T-helper 1 cell treated with Interleukin-12 subunit alpha and Interleukin-12 subunit beta and Interleukin-4 antibody, amounts not matched to agents 30 μg/mL and 1 μg/mL, for 36 hours (primary cell): ENCODE data around the gene ZBTB8A.
A peak's percentile ranks its signal among the peaks of the same experiment; 100 is the strongest.

Source experiments
- H3K27ac Mint-ChIP-seq: one replicate; pipeline ENCODE4 v1.8.0; 2021; ENCODE audit warnings: mild to moderate bottlenecking, mixed read lengths
- H3K27me3 Mint-ChIP-seq: one replicate; pipeline ENCODE4 v1.8.0; 2021; ENCODE audit warnings: low read depth, mixed read lengths
- H3K36me3 Mint-ChIP-seq: one replicate; pipeline ENCODE4 v1.8.0; 2021; ENCODE audit warnings: low read depth, mixed read lengths
- H3K4me1 Mint-ChIP-seq: one replicate; pipeline ENCODE4 v1.8.0; 2021; ENCODE audit warnings: low read depth, mixed read lengths
- H3K4me3 Mint-ChIP-seq: one replicate; pipeline ENCODE4 v1.8.0; 2021; ENCODE audit warnings: mild to moderate bottlenecking, moderate library complexity, mixed read lengths
- H3K9me3 Mint-ChIP-seq: one replicate; pipeline ENCODE4 v1.8.0; 2021; ENCODE audit warnings: mixed read lengths

Gene ZBTB8A

GRCh38 chr1:32538887-32539583 lies at the start of gene ZBTB8A:
Gene ZBTB8A (plus strand): TSS chr1:32539427. CDS start chr1:32592932, 53,505 bp downstream.
- H3K36me3 Mint-ChIP-seq, result no peaks in the 10 kb centered on the region
- peaks cover 4% of the 10 kb centered on the region for H3K4me1 Mint-ChIP-seq
- H3K4me3 Mint-ChIP-seq, result peak within 1 kb of the TSS; percentile 73
- H3K27me3 Mint-ChIP-seq, result peaks cover 86% of the 10 kb centered on the region
- no peaks in the 10 kb centered on the region for H3K9me3 Mint-ChIP-seq
- H3K27ac Mint-ChIP-seq, result no peak within 1 kb of the TSS

DNA sequence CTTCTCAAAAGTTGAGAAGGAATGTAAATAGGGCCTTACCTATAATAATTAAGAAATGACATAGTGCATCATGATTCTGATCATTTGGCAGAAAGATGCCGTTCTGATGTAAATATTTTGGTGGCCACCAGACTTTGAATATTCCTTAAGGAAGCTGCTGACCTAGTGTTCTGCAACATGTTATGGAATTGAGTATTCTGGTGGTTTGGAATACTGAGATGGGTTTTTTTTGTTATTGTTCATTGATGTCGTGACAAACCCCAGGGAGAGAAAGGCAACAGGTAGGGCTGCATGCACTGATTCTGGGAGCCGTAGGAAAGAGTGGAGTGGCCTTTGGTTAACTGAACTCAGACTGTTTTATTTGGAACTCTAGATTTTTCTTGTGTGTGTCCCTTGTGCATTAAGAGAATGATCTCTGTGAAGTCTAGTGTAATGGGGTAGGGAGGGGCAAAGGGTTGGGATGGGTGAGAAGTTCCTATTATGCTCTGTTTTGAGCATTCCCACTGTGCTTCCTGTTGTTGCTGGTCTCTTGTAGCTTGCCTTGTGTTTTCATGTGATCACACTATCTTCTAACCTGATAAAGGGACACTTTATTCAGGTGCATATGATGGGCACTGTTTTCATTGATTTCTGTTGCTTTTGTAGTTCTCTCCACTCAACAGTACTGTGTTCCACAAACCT lies 49.3 kb upstream of the ZBTB8A start:
- Mint-ChIP-seq H3K4me1 (no peaks in the 10 kb centered on the region), H3K27ac (no peak overlapping the region), H3K27me3 (peaks cover 43% of the 10 kb centered on the region), H3K9me3 (no peaks in the 10 kb centered on the region), H3K36me3 (no peaks in the 10 kb centered on the region), H3K4me3 (no peak overlapping the region)

- no peaks in the 10 kb centered on the region for H3K4me1 Mint-ChIP-seq
- H3K9me3 Mint-ChIP-seq, result no peaks in the 10 kb centered on the region
These were observed 47.8 kb upstream of the ZBTB8A start for GRCh38 chr1:32491386-32491785.

DNA sequence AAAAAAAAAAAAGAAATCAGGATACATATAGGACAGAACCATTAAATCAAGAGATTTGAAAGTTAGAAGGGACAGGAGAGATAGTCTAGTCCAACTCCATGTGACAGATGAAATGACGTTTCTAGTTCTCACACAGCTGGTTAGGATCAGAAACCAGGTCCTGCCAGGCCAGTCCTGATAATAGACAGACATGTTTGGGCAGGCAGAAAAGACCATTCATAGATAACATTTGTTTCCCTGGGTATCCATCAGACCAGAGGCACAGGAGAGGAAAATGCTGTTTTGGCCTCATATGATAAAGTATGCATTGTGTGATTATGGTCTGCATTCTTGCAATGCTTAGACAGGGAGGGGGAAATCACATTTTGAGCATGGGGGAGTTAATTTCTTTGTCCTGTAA lies 45.0 kb upstream of the ZBTB8A start:
- no peak overlapping the region for H3K4me3 Mint-ChIP-seq
- H3K36me3 Mint-ChIP-seq, result no peaks in the 10 kb centered on the region
- H3K9me3 Mint-ChIP-seq, result no peaks in the 10 kb centered on the region
- peaks cover 45% of the 10 kb centered on the region for H3K27me3 Mint-ChIP-seq
- H3K4me1 Mint-ChIP-seq, result no peaks in the 10 kb centered on the region
- H3K27ac Mint-ChIP-seq, result no peak overlapping the region

More at GRCh38 chr1:32491386-32491785, 47.8 kb upstream of the ZBTB8A start:
- H3K36me3 Mint-ChIP-seq, result no peaks in the 10 kb centered on the region
- peaks cover 39% of the 10 kb centered on the region for H3K27me3 Mint-ChIP-seq
- no peak overlapping the region for H3K27ac Mint-ChIP-seq
- no peak overlapping the region for H3K4me3 Mint-ChIP-seq

DNA sequence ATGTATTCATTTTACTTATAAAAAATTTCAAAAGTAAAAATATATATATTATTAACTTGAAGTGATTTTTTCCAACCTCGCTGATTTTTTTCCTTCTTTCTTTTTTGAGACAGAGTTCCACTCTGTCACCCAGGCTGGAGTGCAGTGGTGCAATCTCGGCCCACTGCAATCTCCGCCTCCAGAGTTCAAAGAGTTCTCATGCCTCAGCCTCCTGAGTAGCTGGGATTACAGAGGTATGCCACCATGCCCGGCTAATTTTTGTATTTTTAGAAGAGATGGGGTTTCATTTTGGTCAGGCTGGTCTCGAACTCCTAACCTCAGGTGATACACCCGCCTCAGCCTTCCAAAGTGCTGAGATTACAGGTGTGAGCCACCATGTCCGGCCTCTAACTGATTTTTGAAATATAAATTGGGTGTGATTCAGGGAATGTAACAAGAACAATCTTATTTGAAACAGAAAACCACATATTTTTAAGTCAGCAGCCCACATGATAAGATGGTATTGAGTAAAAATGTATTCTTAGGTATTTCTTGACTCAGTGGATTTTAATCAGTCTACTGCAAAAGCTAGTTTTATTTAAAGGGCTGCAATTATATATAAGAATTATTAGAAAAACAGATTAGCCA lies 44.4 kb upstream of the ZBTB8A start:
- peaks cover 45% of the 10 kb centered on the region for H3K27me3 Mint-ChIP-seq
- no peaks in the 10 kb centered on the region for H3K36me3 Mint-ChIP-seq
- H3K4me1 Mint-ChIP-seq, result peaks cover under 1% of the 10 kb centered on the region
- no peak overlapping the region for H3K27ac Mint-ChIP-seq
- no peaks in the 10 kb centered on the region for H3K9me3 Mint-ChIP-seq
- H3K4me3 Mint-ChIP-seq, result no peak overlapping the region

GRCh38 chr1:32496127-32496526 lies 43.1 kb upstream of the ZBTB8A start:
- Mint-ChIP-seq H3K9me3 (no peaks in the 10 kb centered on the region), H3K27ac (no peak overlapping the region), H3K27me3 (peaks cover 45% of the 10 kb centered on the region), H3K4me3 (no peak overlapping the region), H3K36me3 (no peaks in the 10 kb centered on the region), H3K4me1 (peaks cover 5% of the 10 kb centered on the region)

- H3K27me3 Mint-ChIP-seq, result peaks cover 50% of the 10 kb centered on the region
- H3K36me3 Mint-ChIP-seq, result no peaks in the 10 kb centered on the region
- H3K27ac Mint-ChIP-seq, result no peak overlapping the region
- peaks cover 5% of the 10 kb centered on the region for H3K4me1 Mint-ChIP-seq
- H3K9me3 Mint-ChIP-seq, result no peaks in the 10 kb centered on the region
- no peak overlapping the region for H3K4me3 Mint-ChIP-seq
These were observed 40.5 kb upstream of the ZBTB8A start for GRCh38 chr1:32498751-32499150.

DNA sequence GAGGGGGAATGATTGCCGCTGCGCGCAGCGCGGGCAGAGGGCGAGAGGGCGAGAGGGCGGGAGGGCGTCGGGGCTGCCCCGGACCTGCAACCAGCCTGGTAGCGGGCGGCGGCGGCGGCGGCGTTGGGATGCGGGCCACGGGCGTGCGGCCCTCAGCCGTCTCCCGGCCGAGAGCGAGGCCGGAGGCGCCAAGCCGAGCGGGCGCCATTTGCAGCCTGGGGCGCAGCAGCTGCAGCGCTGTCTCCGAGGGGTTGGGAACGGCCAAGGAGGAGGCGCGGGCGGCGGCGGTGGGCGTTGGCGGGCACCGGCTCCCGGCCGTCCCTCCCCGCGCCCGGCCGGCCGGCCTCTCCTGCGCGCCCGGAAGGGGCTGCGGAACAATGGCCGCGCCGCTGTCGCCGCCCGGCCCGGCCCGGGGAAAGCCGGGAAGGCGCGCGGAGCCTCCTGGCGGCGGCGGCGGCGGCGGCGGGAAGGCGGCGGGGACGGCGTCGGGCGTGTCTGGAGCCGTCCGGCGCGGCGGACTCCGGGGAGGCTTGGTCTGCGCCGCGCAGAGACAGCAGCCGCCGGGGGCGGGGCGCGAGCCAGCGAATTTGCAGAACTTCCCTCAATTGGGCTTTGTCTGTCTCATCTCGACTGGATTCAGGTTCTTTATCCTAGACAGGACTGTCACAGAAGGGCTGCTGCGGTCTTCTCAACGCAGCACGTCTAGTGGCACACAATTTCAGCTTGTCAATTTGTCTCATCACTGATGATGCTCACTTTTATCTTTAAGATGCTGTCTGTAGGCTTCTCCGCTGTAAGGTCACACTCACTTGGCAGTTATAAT lies 38.6 kb upstream of the ZBTB8A start:
- Mint-ChIP-seq H3K9me3 (no peaks in the 10 kb centered on the region), H3K36me3 (no peaks in the 10 kb centered on the region), H3K27ac (no peak overlapping the region), H3K27me3 (peaks cover 50% of the 10 kb centered on the region), H3K4me1 (peaks cover 5% of the 10 kb centered on the region), H3K4me3 (peak overlapping the region; percentile 78)

DNA sequence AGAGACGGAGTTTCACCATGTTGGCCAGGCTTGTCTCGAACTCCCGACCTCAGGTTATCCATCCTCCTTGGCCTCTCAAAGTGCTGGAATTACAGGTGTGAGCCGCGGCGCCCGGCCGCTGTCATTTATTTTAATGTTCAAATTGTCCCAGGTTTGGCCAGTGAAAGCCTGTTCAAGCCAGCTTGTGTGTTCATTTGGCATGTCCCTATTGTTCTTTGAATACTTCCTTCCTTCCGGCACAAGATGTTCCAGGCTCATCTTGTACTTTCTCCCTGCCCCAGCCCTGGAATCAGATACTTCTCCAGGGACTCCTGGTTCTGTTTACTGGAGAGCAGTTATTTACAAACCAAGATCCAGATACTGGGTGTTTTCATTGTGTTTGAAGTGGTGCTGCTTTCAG lies 37.4 kb upstream of the ZBTB8A start:
- peak overlapping the region; percentile 33 for H3K4me3 Mint-ChIP-seq
- peaks cover 5% of the 10 kb centered on the region for H3K4me1 Mint-ChIP-seq
- no peaks in the 10 kb centered on the region for H3K36me3 Mint-ChIP-seq
- H3K27ac Mint-ChIP-seq, result no peak overlapping the region
- no peaks in the 10 kb centered on the region for H3K9me3 Mint-ChIP-seq
- H3K27me3 Mint-ChIP-seq, result peaks cover 51% of the 10 kb centered on the region

- peaks cover 41% of the 10 kb centered on the region for H3K27me3 Mint-ChIP-seq
- no peaks in the 10 kb centered on the region for H3K9me3 Mint-ChIP-seq
- H3K27ac Mint-ChIP-seq, result no peak overlapping the region
- H3K36me3 Mint-ChIP-seq, result no peaks in the 10 kb centered on the region
- H3K4me3 Mint-ChIP-seq, result no peak overlapping the region
- H3K4me1 Mint-ChIP-seq, result peaks cover 5% of the 10 kb centered on the region
These were observed 36.1 kb upstream of the ZBTB8A start for GRCh38 chr1:32503153-32503552.

- Mint-ChIP-seq H3K4me3 (no peak overlapping the region), H3K4me1 (no peaks in the 10 kb centered on the region), H3K9me3 (no peaks in the 10 kb centered on the region), H3K27me3 (peaks cover 23% of the 10 kb centered on the region), H3K27ac (no peak overlapping the region), H3K36me3 (no peaks in the 10 kb centered on the region)
These were observed 32.2 kb upstream of the ZBTB8A start for GRCh38 chr1:32507021-32507420.

DNA sequence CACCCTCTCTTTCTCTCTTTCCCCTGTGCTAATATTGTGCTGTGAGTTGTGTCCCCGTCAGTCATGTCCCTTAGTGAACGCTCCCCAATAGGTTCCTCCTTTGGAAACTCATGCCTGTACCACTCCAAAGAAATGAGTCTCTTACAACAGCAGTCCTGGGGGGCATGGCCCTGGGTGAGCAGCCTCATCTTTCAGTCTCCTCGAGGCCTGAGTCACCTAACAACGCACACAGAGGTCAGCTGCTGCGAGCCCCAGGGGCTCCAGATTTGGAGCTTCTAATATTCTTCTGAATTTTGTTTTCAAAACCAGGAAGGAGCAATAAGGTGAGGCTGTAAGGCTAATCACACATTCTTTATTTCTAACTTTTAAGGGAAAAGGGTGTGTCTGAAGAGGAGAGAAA lies 30.5 kb upstream of the ZBTB8A start:
- H3K27me3 Mint-ChIP-seq, result peaks cover 19% of the 10 kb centered on the region
- no peaks in the 10 kb centered on the region for H3K4me1 Mint-ChIP-seq
- no peak overlapping the region for H3K27ac Mint-ChIP-seq
- no peak overlapping the region for H3K4me3 Mint-ChIP-seq
- no peaks in the 10 kb centered on the region for H3K36me3 Mint-ChIP-seq
- H3K9me3 Mint-ChIP-seq, result no peaks in the 10 kb centered on the region

- Mint-ChIP-seq H3K27ac (no peak overlapping the region), H3K36me3 (no peaks in the 10 kb centered on the region), H3K4me3 (no peak overlapping the region), H3K9me3 (no peaks in the 10 kb centered on the region), H3K4me1 (no peaks in the 10 kb centered on the region), H3K27me3 (peaks cover 24% of the 10 kb centered on the region)
These were observed 29.3 kb upstream of the ZBTB8A start for GRCh38 chr1:32509939-32510338.

- Mint-ChIP-seq H3K9me3 (no peaks in the 10 kb centered on the region), H3K27me3 (peaks cover 16% of the 10 kb centered on the region), H3K4me1 (peaks cover 4% of the 10 kb centered on the region), H3K36me3 (no peaks in the 10 kb centered on the region), H3K4me3 (no peak overlapping the region), H3K27ac (no peak overlapping the region)
These were observed 22.8 kb upstream of the ZBTB8A start for GRCh38 chr1:32516402-32516801.
